ENCODE data around the gene TMEM248.
"Not testable (repeated sequence)": the region's sequence is repeated elsewhere in the genome, so short reads cannot be mapped to it uniquely, and the experiment has no call there.

- TF ChIP-seq SRF (IDR thresholded peaks at IDR 0.05; ENCODE audit: low read depth, low read length) (peak; percentile 57; the same call in 1 of the 2 replicates), MAX (IDR thresholded peaks at IDR 0.05) (0 out of 2 replicates have a peak, but pooled peaks have one; percentile 38), POLR2A (IDR thresholded peaks at IDR 0.05; ENCODE audit: control extremely low read depth in 1 of 2, low read depth in 2 of 2, low read length in 2 of 2) (peak; percentile 53 to 79), YY1 (IDR thresholded peaks at IDR 0.05; ENCODE audit: low read depth, low read length) (peak; percentile 67; the same call in 1 of the 2 replicates)
- TF ChIP-seq, protein P1, sequence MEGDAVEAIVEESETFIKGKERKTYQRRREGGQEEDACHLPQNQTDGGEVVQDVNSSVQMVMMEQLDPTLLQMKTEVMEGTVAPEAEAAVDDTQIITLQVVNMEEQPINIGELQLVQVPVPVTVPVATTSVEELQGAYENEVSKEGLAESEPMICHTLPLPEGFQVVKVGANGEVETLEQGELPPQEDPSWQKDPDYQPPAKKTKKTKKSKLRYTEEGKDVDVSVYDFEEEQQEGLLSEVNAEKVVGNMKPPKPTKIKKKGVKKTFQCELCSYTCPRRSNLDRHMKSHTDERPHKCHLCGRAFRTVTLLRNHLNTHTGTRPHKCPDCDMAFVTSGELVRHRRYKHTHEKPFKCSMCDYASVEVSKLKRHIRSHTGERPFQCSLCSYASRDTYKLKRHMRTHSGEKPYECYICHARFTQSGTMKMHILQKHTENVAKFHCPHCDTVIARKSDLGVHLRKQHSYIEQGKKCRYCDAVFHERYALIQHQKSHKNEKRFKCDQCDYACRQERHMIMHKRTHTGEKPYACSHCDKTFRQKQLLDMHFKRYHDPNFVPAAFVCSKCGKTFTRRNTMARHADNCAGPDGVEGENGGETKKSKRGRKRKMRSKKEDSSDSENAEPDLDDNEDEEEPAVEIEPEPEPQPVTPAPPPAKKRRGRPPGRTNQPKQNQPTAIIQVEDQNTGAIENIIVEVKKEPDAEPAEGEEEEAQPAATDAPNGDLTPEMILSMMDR (IDR thresholded peaks at IDR 0.05; ENCODE audit: control extremely low read depth in 1 of 3, insufficient read depth in 1 of 3, low read depth in 1 of 3, low read length in 3 of 3): not testable (repeated sequence)
Observed at GRCh38 chr7:66995050-66995776, 74.2 kb downstream of the TMEM248 start, which contains the start of gene SBDS.

Data from H1 (cell line).